Esophagus muscularis mucosa (tissue), 4 donors: ENCODE results near the gene BTAF1. TPM values are rescaled to one million over a fixed set of nuclear protein-coding genes. Genes with fewer than 3 reads are reported as not detected.
"Not testable (repeated sequence)": the region's sequence is repeated elsewhere in the genome, so short reads cannot be mapped to it uniquely, and the experiment has no call there.

Experiments used
- DNase-seq: peaks from one replicate; pipeline ENCODE4 v3.0.0-alpha.2; 2017; ENCODE audit errors: extremely low spot score
- H3K27ac ChIP-seq, 4 donors: fragments of 200-600 bp; sonication (generic); replicated peaks in 1 of 4; 1 replicate in 3 of 4; 2 replicates in 1 of 4; pipeline ENCODE4 v1.5.1; 2016 to 2019; ENCODE audit warnings: mild to moderate bottlenecking in 1 of 4
- H3K27me3 ChIP-seq, 4 donors: fragments of 200-600 bp; sonication (generic); one replicate each; pipeline versions ENCODE4 v1.5.1 to v1.6.0; 2016 to 2019
- H3K36me3 ChIP-seq, 4 donors: fragments of 200-600 bp; sonication (generic); one replicate each; pipeline ENCODE4 v1.5.1; 2016 to 2019
- H3K4me1 ChIP-seq, 4 donors: fragments of 200-600 bp; sonication (generic); one replicate each; pipeline ENCODE4 v1.5.1; 2016 to 2019
- H3K4me3 ChIP-seq, 4 donors: fragments of 200-600 bp; sonication (generic); 1 replicate in 2 of 4; 2 replicates in 2 of 4; pipeline ENCODE4 v1.5.1; 2016 to 2019; ENCODE audit warnings: mild to moderate bottlenecking in 4 of 4, moderate library complexity in 1 of 4
- H3K9me3 ChIP-seq, 4 donors: fragments of 200-600 bp; sonication (generic); 1 replicate in 3 of 4; 2 replicates in 1 of 4; pipeline ENCODE4 v1.5.1; 2016 to 2019
- CTCF ChIP-seq, 3 experiments: fragments of 200-600 bp in 2 of 3; fragments of 450-650 bp in 1 of 3; sonication (generic) in 2 of 3; IDR thresholded peaks; one replicate each; pipeline ENCODE4 v1.5.1; 2017 to 2019; ENCODE audit warnings: antibody characterized with exemption in 3 of 3, mild to moderate bottlenecking in 2 of 3, moderate library complexity in 1 of 3
- EP300 ChIP-seq: sonication (generic); formaldehyde crosslinking; IDR thresholded peaks from one replicate; pipeline ENCODE4 v1.6.1; 2017; ENCODE audit warnings: antibody characterized with exemption
- POLR2A ChIP-seq: fragments of 450-650 bp; IDR thresholded peaks from one replicate; pipeline ENCODE4 v1.6.1; 2017; ENCODE audit warnings: antibody characterized with exemption, moderate library complexity, mild to moderate bottlenecking, low read depth
- POLR2AphosphoS5 ChIP-seq, 2 donors: sonication (generic); formaldehyde crosslinking; IDR thresholded peaks; one replicate each; pipeline ENCODE4 v1.6.1; 2017; ENCODE audit warnings: antibody characterized with exemption in 2 of 2
- WGBS: methylation state at CpG from one replicate; pipeline ENCODE4 v1.1.5; 2018; 5-methylcytosine and 5-hydroxymethylcytosine counted together
- intact Hi-C: fragments of 100-400 bp; cut with DNase I; formaldehyde crosslinking; loops from one replicate; pipeline ENCODE4 v1.15.1; 2023
- total RNA-seq, 4 donors: library from RNA; depleted of rRNA; stranded (reverse); fragments of >200 nt; gene quantifications; one replicate each; pipeline versions ENCODE4 v1.1.0 to v1.2.1, GENCODE V29; 2016

BTAF1 gene
- total RNA-seq, 4 donors from 2014 or later = 20.7 to 48.6 (median 26.1) TPM

GRCh38 chr10:92010047-92010735 is 86.6 kb downstream of the BTAF1 start:
- intact Hi-C loops = no loop called here

GRCh38 chr10:92011560-92012214 is 88.1 kb downstream of the BTAF1 start:
- intact Hi-C loops = no loop called here
- no peak overlapping the region for H3K4me3 ChIP-seq
- TF ChIP-seq CTCF (IDR thresholded peaks at IDR 0.05) (no peak), POLR2A (no peak), POLR2AphosphoS5 (IDR thresholded peaks at IDR 0.05) (no peak), EP300 (no peak)
- peaks cover 13 to 84% (median 61%) of the 10 kb centered on the region in 4 donors for H3K36me3 ChIP-seq
- no peaks in the 10 kb centered on the region for H3K9me3 ChIP-seq
- WGBS = 95% methylated on average over 2 of the region's 2 CpGs
- no peak for DNase-seq
- H3K27ac ChIP-seq = no peak overlapping the region
- H3K4me1 ChIP-seq = no peaks in the 10 kb centered on the region
- H3K27me3 ChIP-seq = no peaks in the 10 kb centered on the region

More at GRCh38 chr10:92010047-92010735, 86.6 kb downstream of the BTAF1 start:
- TF ChIP-seq POLR2A = no peak
- TF ChIP-seq POLR2AphosphoS5 (IDR thresholded peaks at IDR 0.05) = no peak
- no peak for TF ChIP-seq CTCF (IDR thresholded peaks at IDR 0.05)
- no peak for TF ChIP-seq EP300
- no peak overlapping the region for H3K4me3 ChIP-seq
- DNase-seq = no peak
- H3K36me3 ChIP-seq = peaks cover 17 to 78% (median 49%) of the 10 kb centered on the region in 4 donors
- H3K4me1 ChIP-seq = no peaks in the 10 kb centered on the region
- no peak overlapping the region for H3K27ac ChIP-seq
- H3K27me3 ChIP-seq = no peaks in the 10 kb centered on the region
- no peaks in the 10 kb centered on the region for H3K9me3 ChIP-seq

- intact Hi-C loops = no loop called here
- H3K36me3 ChIP-seq = peaks cover 39 to 90% (median 74%) of the 10 kb centered on the region in 4 donors
- no peaks in the 10 kb centered on the region for H3K4me1 ChIP-seq
- H3K27me3 ChIP-seq = no peaks in the 10 kb centered on the region
- H3K27ac ChIP-seq = no peak overlapping the region
- H3K4me3 ChIP-seq = no peak overlapping the region
- H3K9me3 ChIP-seq = no peaks in the 10 kb centered on the region
- TF ChIP-seq CTCF (IDR thresholded peaks at IDR 0.05) = no peak
- 100% methylated on average over 1 of the region's 1 CpG for WGBS
- DNase-seq = no peak
These were observed 91.0 kb downstream of the BTAF1 start for GRCh38 chr10:92014620-92015019.

GRCh38 chr10:92024700-92025099 is 101.1 kb downstream of the BTAF1 start:
- no peaks in the 10 kb centered on the region for H3K27me3 ChIP-seq
- no peak for DNase-seq
- no peaks in the 10 kb centered on the region for H3K9me3 ChIP-seq
- TF ChIP-seq POLR2A (no peak), POLR2AphosphoS5 (IDR thresholded peaks at IDR 0.05) (no peak), EP300 (no peak), CTCF (IDR thresholded peaks at IDR 0.05) (no peak)
- H3K4me1 ChIP-seq = no peaks in the 10 kb centered on the region
- no peak overlapping the region for H3K4me3 ChIP-seq
- 89% methylated on average over 4 of the region's 4 CpGs for WGBS
- intact Hi-C loops = no loop called here
- peaks cover 46 to 97% (median 86%) of the 10 kb centered on the region in 4 donors for H3K36me3 ChIP-seq
- H3K27ac ChIP-seq = no peak overlapping the region

- H3K9me3 ChIP-seq, H3K4me3 ChIP-seq, DNase-seq, H3K4me1 ChIP-seq, H3K27ac ChIP-seq, H3K27me3 ChIP-seq, intact Hi-C loops: not testable (repeated sequence)
- 100% methylated on average over 3 of the region's 3 CpGs for whole genome bisulfite sequencing
- peaks cover 46 to 96% (median 85%) of the 10 kb centered on the region in 4 donors for H3K36me3 ChIP-seq
These were observed 101.8 kb downstream of the BTAF1 start for GRCh38 chr10:92025340-92025739.
